H1 (cell line): ENCODE data around the gene PPAT. TPM values are rescaled to one million over a fixed set of nuclear protein-coding genes. Genes with fewer than 3 reads are reported as not detected.

Source experiments
- CTCF ChIA-PET: fragments of 300-600 bp; sonication (Branson Sonifier 250); formaldehyde crosslinking; loops from one replicate; lab custom pipeline; 2021; ENCODE audit not compliant: partially characterized antibody; lab: Charles Lee
- POLR2A ChIA-PET: fragments of 300-600 bp; sonication (Branson Sonifier 250); formaldehyde crosslinking; loops from one replicate; lab custom pipeline; 2021; ENCODE audit warnings: inconsistent platforms; ENCODE audit not compliant: partially characterized antibody; lab: Charles Lee
- DNase-seq, 2 experiments: peaks; one replicate each; pipeline versions ENCODE4 v3.0.0 to v3.0.0-alpha.2; 2010 to 2022; ENCODE audit warnings: low spot score in 2 of 2, low read depth in 1 of 2, mixed read lengths in 1 of 2
- FAIRE-seq: peaks from 2 replicates; lab custom pipeline; 2011; peaks lifted over from hg19 to GRCh38; lab: Jason Lieb, UNC
- H2AFZ ChIP-seq: 2 replicates; pipeline ENCODE4 v1.8.1; 2012; ENCODE audit warnings: low read length, inconsistent platforms
- H2AK5ac ChIP-seq: 2 replicates; pipeline ENCODE4 v1.6.1; 2013; ENCODE audit warnings: low read depth, low read length
- H2BK120ac ChIP-seq: replicated peaks from 2 replicates; pipeline ENCODE3; 2013; ENCODE audit warnings: low read depth, low read length, inconsistent platforms
- H2BK12ac ChIP-seq: 2 replicates; pipeline ENCODE4 v1.6.1; 2013; ENCODE audit warnings: low read depth, low read length
- H2BK15ac ChIP-seq: 2 replicates; pipeline ENCODE4 v1.6.1; 2013; ENCODE audit warnings: low read length
- H2BK20ac ChIP-seq: 2 replicates; pipeline ENCODE4 v1.6.1; 2013; ENCODE audit warnings: low read length
- H2BK5ac ChIP-seq: 2 replicates; pipeline ENCODE4 v1.6.1; 2013; ENCODE audit warnings: low read depth, low read length
- H3K14ac ChIP-seq: 2 replicates; pipeline ENCODE4 v1.6.1; 2013; ENCODE audit warnings: inconsistent platforms; ENCODE audit not compliant: insufficient read length
- H3K18ac ChIP-seq: 2 replicates; pipeline ENCODE4 v1.6.1; 2013; ENCODE audit warnings: low read length; ENCODE audit errors: extremely low read depth
- H3K23ac ChIP-seq: 2 replicates; pipeline ENCODE4 v1.6.1; 2013; ENCODE audit warnings: inconsistent platforms; ENCODE audit not compliant: insufficient read length
- H3K23me2 ChIP-seq: 2 replicates; pipeline ENCODE4 v1.6.1; 2013; ENCODE audit warnings: low read depth, low read length
- H3K27ac ChIP-seq: 2 replicates; pipeline ENCODE4 v1.6.1; 2011; ENCODE audit warnings: low read depth, low read length, inconsistent platforms
- H3K27me3 ChIP-seq, 4 experiments: replicated peaks in 1 of 4; 1 replicate in 1 of 4; 2 replicates in 3 of 4; pipeline versions ENCODE4 v1.6.1 to v1.8.1; 2011 to 2013; ENCODE audit warnings: low read length in 3 of 4, mild to moderate bottlenecking in 3 of 4, inconsistent platforms in 2 of 4, mixed read lengths in 2 of 4, moderate library complexity in 1 of 4; ENCODE audit not compliant: control insufficient read depth in 3 of 4, insufficient read depth in 3 of 4; ENCODE audit errors: extremely low read depth in 1 of 4
- H3K36me3 ChIP-seq, 4 experiments: 2 replicates each; pipeline versions ENCODE4 v1.6.1 to v1.8.1; 2011 to 2013; ENCODE audit warnings: mild to moderate bottlenecking in 4 of 4, low read length in 3 of 4, moderate library complexity in 2 of 4, control low read depth in 1 of 4, inconsistent platforms in 1 of 4; ENCODE audit not compliant: insufficient read depth in 4 of 4, control insufficient read depth in 2 of 4
- H3K4ac ChIP-seq: replicated peaks from 2 replicates; pipeline ENCODE3; 2013; ENCODE audit warnings: low read length, low read depth, mixed read lengths, inconsistent platforms; ENCODE audit not compliant: insufficient read length
- H3K4me1 ChIP-seq, 4 experiments: replicated peaks in 1 of 4; 1 replicate in 1 of 4; 2 replicates in 3 of 4; pipeline versions ENCODE4 v1.6.1 to v1.8.1; 2011 to 2013; ENCODE audit warnings: low read length in 3 of 4, inconsistent platforms in 2 of 4, mixed read lengths in 1 of 4; ENCODE audit not compliant: insufficient read depth in 4 of 4, control insufficient read depth in 3 of 4
- H3K4me2 ChIP-seq, 2 experiments: 2 replicates each; pipeline versions ENCODE4 v1.6.1 to v1.8.1; 2011 to 2013; ENCODE audit warnings: low read depth in 2 of 2, low read length in 2 of 2, control low read depth in 1 of 2, inconsistent platforms in 1 of 2, mild to moderate bottlenecking in 1 of 2; ENCODE audit not compliant: insufficient read depth in 1 of 2
- H3K4me3 ChIP-seq, 4 experiments: fragments of 200-600, 300-600 bp in 1 of 4; sonication (generic), shearing (Covaris generic), sonication (Bioruptor Twin) in 1 of 4; 2 replicates each; pipeline versions ENCODE4 v1.5.1 to v1.8.1; 2011 to 2016; ENCODE audit warnings: low read length in 4 of 4, low read depth in 3 of 4, control low read depth in 2 of 4, inconsistent platforms in 2 of 4, mild to moderate bottlenecking in 2 of 4, mixed read lengths in 1 of 4, moderate library complexity in 1 of 4; ENCODE audit not compliant: insufficient read depth in 2 of 4; ENCODE audit errors: extremely low read depth in 1 of 4
- H3K56ac ChIP-seq: replicated peaks from 2 replicates; pipeline ENCODE3; 2013; ENCODE audit warnings: low read depth, mild to moderate bottlenecking, mixed read lengths, low read length, inconsistent platforms; ENCODE audit not compliant: insufficient read length
- H3K79me1 ChIP-seq: 2 replicates; pipeline ENCODE4 v1.6.1; 2013; ENCODE audit warnings: low read depth, low read length, control low read depth
- H3K79me2 ChIP-seq, 2 experiments: 2 replicates each; pipeline versions ENCODE4 v1.6.1 to v1.8.1; 2012 to 2013; ENCODE audit warnings: low read length in 2 of 2, mild to moderate bottlenecking in 2 of 2, inconsistent platforms in 1 of 2; ENCODE audit not compliant: insufficient read depth in 2 of 2, control insufficient read depth in 1 of 2
- H3K9ac ChIP-seq, 4 experiments: replicated peaks in 1 of 4; 1 replicate in 1 of 4; 2 replicates in 3 of 4; pipeline versions ENCODE4 v1.6.1 to v1.8.1; 2011 to 2013; ENCODE audit warnings: low read depth in 3 of 4, low read length in 3 of 4, control low read depth in 2 of 4, mild to moderate bottlenecking in 2 of 4, moderate library complexity in 2 of 4, inconsistent platforms in 1 of 4; ENCODE audit errors: extremely low read depth in 1 of 4
- H3K9me3 ChIP-seq, 2 experiments: 2 replicates each; pipeline versions ENCODE4 v1.6.1 to v1.8.1; 2012 to 2013; ENCODE audit warnings: mild to moderate bottlenecking in 2 of 2, moderate library complexity in 2 of 2, control low read depth in 1 of 2, inconsistent platforms in 1 of 2, low read depth in 1 of 2, low read length in 1 of 2, mixed read lengths in 1 of 2; ENCODE audit not compliant: insufficient read depth in 2 of 2
- H4K20me1 ChIP-seq, 2 experiments: replicated peaks in 1 of 2; 2 replicates each; pipeline versions ENCODE3 to v1.8.1; 2011 to 2013; ENCODE audit warnings: inconsistent platforms in 2 of 2, low read length in 2 of 2, mild to moderate bottlenecking in 1 of 2; ENCODE audit not compliant: insufficient read depth in 2 of 2, control insufficient read depth in 1 of 2
- H4K5ac ChIP-seq: 2 replicates; pipeline ENCODE4 v1.6.1; 2013; ENCODE audit warnings: low read length, low read depth, mixed read lengths, inconsistent platforms; ENCODE audit not compliant: insufficient read length
- H4K8ac ChIP-seq: 2 replicates; pipeline ENCODE4 v1.8.0; 2013; ENCODE audit warnings: mild to moderate bottlenecking, moderate library complexity, low read length, inconsistent platforms; ENCODE audit not compliant: insufficient read depth; ENCODE audit errors: extremely low read depth
- H4K91ac ChIP-seq: replicated peaks from 2 replicates; pipeline ENCODE3; 2013; ENCODE audit warnings: low read length, mixed read lengths, inconsistent platforms; ENCODE audit not compliant: insufficient read length
- ASH2L ChIP-seq: fragments of 200-600, 300-600 bp; sonication (generic); IDR thresholded peaks from one replicate; pipeline ENCODE4 v1.7.1; 2017; ENCODE audit warnings: low read length
- EP300 ChIP-seq, 2 experiments: IDR thresholded peaks; 1 replicate in 1 of 2; 2 replicates in 1 of 2; pipeline ENCODE4 v1.6.1; 2011 to 2012; ENCODE audit warnings: low read depth in 2 of 2, low read length in 2 of 2, mild to moderate bottlenecking in 2 of 2, borderline replicate concordance in 1 of 2, inconsistent platforms in 1 of 2, moderate library complexity in 1 of 2
- HDAC2 ChIP-seq, 2 experiments: fragments of 300-600 bp in 1 of 2; sonication (generic) in 1 of 2; IDR thresholded peaks; 2 replicates each; pipeline ENCODE4 v1.6.1; 2011 to 2012; ENCODE audit warnings: low read depth in 2 of 2, low read length in 2 of 2, mild to moderate bottlenecking in 2 of 2, moderate library complexity in 2 of 2, borderline replicate concordance in 1 of 2, inconsistent platforms in 1 of 2
- KDM4A ChIP-seq: IDR thresholded peaks from one replicate; pipeline ENCODE4 v1.7.1; 2012; ENCODE audit warnings: low read depth, mild to moderate bottlenecking, moderate library complexity, low read length, inconsistent platforms; ENCODE audit not compliant: severe bottlenecking
- NRF1 ChIP-seq: IDR thresholded peaks from 2 replicates; pipeline ENCODE4 v1.6.1; 2011; ENCODE audit warnings: mild to moderate bottlenecking, low read depth, low read length, improper control_type of control experiment
- PHF8 ChIP-seq: fragments of 200-600 bp; sonication (generic); conservative IDR thresholded peaks from 2 replicates; pipeline ENCODE4 v1.7.1; 2012; ENCODE audit warnings: low read depth, mild to moderate bottlenecking, inconsistent platforms, low read length, moderate library complexity
- POU5F1 ChIP-seq: IDR thresholded peaks from 2 replicates; pipeline ENCODE4 v1.6.1; 2011; ENCODE audit warnings: low read depth, mild to moderate bottlenecking, low read length, moderate library complexity
- RNF2 ChIP-seq: fragments of 200-900, 300-1000 bp; sonication (generic); IDR thresholded peaks from 2 replicates; pipeline ENCODE4 v1.7.1; 2016; ENCODE audit warnings: borderline replicate concordance, low read depth, mild to moderate bottlenecking, antibody characterized with exemption, low read length; ENCODE audit not compliant: poor library complexity, severe bottlenecking; ENCODE audit errors: missing control alignments
- SAP30 ChIP-seq: fragments of 300-600 bp; sonication (generic); IDR thresholded peaks from 2 replicates; pipeline ENCODE4 v1.7.1; 2012; ENCODE audit warnings: low read length, moderate library complexity, mild to moderate bottlenecking, inconsistent platforms; ENCODE audit not compliant: insufficient read depth, insufficient replicate concordance
- SUZ12 ChIP-seq: fragments of 200-600 bp; sonication (generic); IDR thresholded peaks from 2 replicates; pipeline ENCODE4 v1.6.1; 2012; ENCODE audit warnings: mild to moderate bottlenecking, inconsistent platforms, low read length, moderate library complexity, mixed read lengths
- TBP ChIP-seq: IDR thresholded peaks from 2 replicates; pipeline ENCODE4 v1.6.1; 2011; ENCODE audit warnings: low read depth, low read length, improper control_type of control experiment
- WGBS, 2 experiments: shearing (Covaris generic) in 1 of 2; methylation state at CpG; one replicate each; pipeline versions ENCODE4 v1.1.6 to v1.1.7; 2013 to 2015; ENCODE audit warnings: low lambda C conversion rate in 2 of 2, mixed read lengths in 2 of 2, inconsistent platforms in 1 of 2, low coverage in 1 of 2, missing lambda C conversion rate in 1 of 2; ENCODE audit not compliant: insufficient replicate concordance in 2 of 2, insufficient coverage in 1 of 2, insufficient read length in 1 of 2; ENCODE audit errors: extremely low coverage in 1 of 2, missing lambda C conversion rate in 1 of 2; 5-methylcytosine and 5-hydroxymethylcytosine counted together
- polyA plus RNA-seq, 7 experiments: library from polyadenylated mRNA; depleted of rRNA in 3 of 7; stranded (reverse) in 5 of 7; unstranded in 2 of 7; fragments of >200 nt in 5 of 7; fragments of 200-250 nt in 2 of 7; gene quantifications; 1 replicate in 5 of 7; 2 replicates in 1 of 7; 4 replicates in 1 of 7; pipeline versions ENCODE4 v1.2.1 to v1.2.3, GENCODE V29; 2011 to 2013; ENCODE audit warnings: missing spikeins in 2 of 7, mixed read lengths in 2 of 7
- total RNA-seq: library from RNA; stranded (reverse); fragmentation: NEBNext Ultra II Directional; extraction: Animal tissue kit (Norgen Biotek cat#: 25700); gene quantifications from 2 replicates; pipeline ENCODE4 v1.2.1, GENCODE V29; 2021

Gene PPAT
- total and polyA plus RNA-seq, 2 of the 8 experiments (the other 6 are each of a cell fraction or from before 2014, with no cell fraction given): 24.5 to 104 TPM

DNA sequence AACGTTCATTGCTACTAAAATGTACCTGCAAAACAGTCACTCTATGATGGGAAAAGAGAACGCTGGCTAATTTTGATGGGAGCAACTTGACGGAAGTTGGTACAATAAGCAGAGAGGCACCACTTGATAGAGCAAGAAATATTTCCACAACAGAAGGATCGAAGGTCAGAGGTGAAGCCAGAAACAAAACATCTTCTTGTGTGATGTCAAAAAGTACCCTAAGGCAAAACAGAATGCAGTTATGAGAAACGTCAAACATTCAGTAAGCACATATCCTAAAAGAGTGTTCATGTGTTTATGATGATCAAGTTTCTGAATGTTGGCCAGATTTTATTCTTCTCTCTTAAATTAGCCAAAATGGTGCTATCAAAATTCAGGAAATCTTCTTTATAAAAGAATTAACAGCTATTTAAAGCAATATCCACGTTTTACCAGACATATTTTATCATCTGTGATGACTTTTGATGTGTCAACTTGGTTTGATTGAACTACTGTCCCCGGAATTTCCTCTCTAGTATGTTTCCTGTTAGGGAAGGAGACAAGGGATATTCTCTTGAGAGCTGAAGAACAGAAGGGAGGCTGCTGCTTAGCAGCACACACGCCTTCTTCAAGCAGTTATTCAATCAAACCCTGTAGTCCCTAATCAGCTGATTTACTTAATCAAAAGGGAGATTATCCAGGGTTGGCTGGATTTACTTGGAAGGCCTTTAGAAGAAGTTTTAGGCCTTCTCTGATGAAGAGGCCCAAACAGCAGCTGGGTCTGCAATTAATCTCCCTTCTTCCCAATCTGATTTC is 63.8 kb downstream of the PPAT start:
- H4K5ac ChIP-seq: no peak overlapping the region
- no peak overlapping the region for H3K4me3 ChIP-seq
- no peak overlapping the region for H3K9ac ChIP-seq
- no peak overlapping the region for H2AFZ ChIP-seq
- CTCF ChIA-PET: no interaction called here
- no peaks in the 10 kb centered on the region for H4K20me1 ChIP-seq
- peaks cover 0 to 10% (median 0%) of the 10 kb centered on the region in 4 experiments; a peak in 4 of 8 replicates for H3K36me3 ChIP-seq
- no peak for FAIRE-seq
- no peak overlapping the region for H2BK20ac ChIP-seq
- WGBS, 2 experiments: 78% methylated on average over 8 of the region's 8 CpGs; no CpG with 5 or more reads in 1 of the 2 experiments
- H3K4me1 ChIP-seq: no peaks in the 10 kb centered on the region
- POLR2A ChIA-PET: interaction anchor here (0.6 to 4.8 kb wide), 4 partner anchors 8 to 20 kb away, joined by 3 to 24 read pairs (median 4); partner anchors contain the start of gene AASDH
- no peaks in the 10 kb centered on the region for H3K79me2 ChIP-seq
- no peaks in the 10 kb centered on the region for H3K9me3 ChIP-seq
- no peak overlapping the region for H3K14ac ChIP-seq
- H4K8ac ChIP-seq: no peak overlapping the region
- no peaks in the 10 kb centered on the region for H3K27me3 ChIP-seq
- H2AK5ac ChIP-seq: no peak overlapping the region
- no peaks in the 10 kb centered on the region for H3K23me2 ChIP-seq
- no peak overlapping the region for H3K4ac ChIP-seq
- H3K79me1 ChIP-seq: no peaks in the 10 kb centered on the region; the same call in 1 of the 2 replicates
- no peak for DNase-seq
- H2BK15ac ChIP-seq: no peak overlapping the region
- no peak overlapping the region for H2BK12ac ChIP-seq
- no peak overlapping the region for H3K4me2 ChIP-seq
- no peak overlapping the region for H4K91ac ChIP-seq
- H2BK5ac ChIP-seq: no peak overlapping the region
- H3K18ac ChIP-seq: no peak overlapping the region
- H3K27ac ChIP-seq: no peak overlapping the region
- H2BK120ac ChIP-seq: no peak overlapping the region
- no peak overlapping the region for H3K23ac ChIP-seq
- no peak overlapping the region for H3K56ac ChIP-seq
- TF ChIP-seq HDAC2 (IDR thresholded peaks at IDR 0.05; ENCODE audit: borderline replicate concordance in 1 of 2, low read depth in 2 of 2, low read length in 2 of 2) (no peak), NRF1 (no peak), SAP30 (no peak), KDM4A (no peak), ASH2L (no peak), PHF8 (no peak), TBP (no peak), RNF2 (no peak), EP300 (IDR thresholded peaks at IDR 0.05; ENCODE audit: borderline replicate concordance in 1 of 2, low read depth in 2 of 2, low read length in 2 of 2) (no peak), POU5F1 (no peak), SUZ12 (no peak)
